Panc1 (cell line): ENCODE data around the gene TIRAP. TPM values are rescaled to one million over a fixed set of nuclear protein-coding genes. Genes with fewer than 3 reads are reported as not detected.

Experiments
- ATAC-seq: fragments of 200-7000 bp; cut with Tn5 transposase; 2 replicates; pipeline ENCODE4 v1.9.1; 2020; ENCODE audit warnings: mild to moderate bottlenecking, moderate library complexity
- BruUV-seq: library from RNA; stranded (reverse); fragments of 400-500 nt; replicated peaks from 2 replicates; lab custom pipeline; 2021; lab: Mats Ljungman, UMichigan
- CTCF ChIA-PET: fragments of 300-600 bp; sonication (Branson Sonifier 250); formaldehyde crosslinking; loops from one replicate; lab custom pipeline; 2022; ENCODE audit warnings: antibody characterized with exemption; lab: Charles Lee
- POLR2A ChIA-PET: fragments of 300-600 bp; sonication (Branson Sonifier 250); formaldehyde crosslinking; loops from one replicate; lab custom pipeline; 2022; ENCODE audit warnings: antibody characterized with exemption; lab: Charles Lee
- DNase-seq: peaks from one replicate; pipeline ENCODE4 v3.0.0-alpha.2; 2010; ENCODE audit warnings: low read depth, low spot score
- H3K27ac ChIP-seq: 2 replicates; pipeline ENCODE4 v1.5.1; 2011; ENCODE audit warnings: mild to moderate bottlenecking, low read length, inconsistent platforms
- H3K27me3 ChIP-seq: fragments of 200-500 bp; sonication (Bioruptor generic); 2 replicates; pipeline ENCODE4 v1.6.0; 2014; ENCODE audit warnings: low read length, inconsistent platforms; ENCODE audit not compliant: control insufficient read depth, insufficient read depth
- H3K36me3 ChIP-seq: fragments of 200-500 bp; sonication (Bioruptor generic); 2 replicates; pipeline ENCODE4 v1.5.1; 2014; ENCODE audit warnings: inconsistent platforms, mild to moderate bottlenecking, low read length, moderate library complexity; ENCODE audit not compliant: control insufficient read depth, insufficient read depth
- H3K4me1 ChIP-seq: 2 replicates; pipeline ENCODE4 v1.5.1; 2011; ENCODE audit warnings: inconsistent platforms, mild to moderate bottlenecking, low read length, moderate library complexity; ENCODE audit not compliant: control insufficient read depth, insufficient read depth
- H3K4me3 ChIP-seq, 2 experiments: 2 replicates each; pipeline ENCODE4 v1.5.1; 2011 to 2012; ENCODE audit warnings: low read depth in 2 of 2, low read length in 2 of 2, mild to moderate bottlenecking in 2 of 2, inconsistent platforms in 1 of 2, moderate library complexity in 1 of 2
- H3K9me3 ChIP-seq: fragments of 200-500 bp; sonication (Bioruptor generic); 2 replicates; pipeline ENCODE4 v1.5.1; 2014; ENCODE audit warnings: low read depth, mild to moderate bottlenecking, inconsistent platforms, low read length, moderate library complexity; ENCODE audit not compliant: control insufficient read depth, insufficient read depth
- CTCF ChIP-seq: fragments of 450-650 bp; IDR thresholded peaks from 2 replicates; pipeline ENCODE4 v1.5.1; 2017; ENCODE audit warnings: mild to moderate bottlenecking
- POLR2AphosphoS5 ChIP-seq: IDR thresholded peaks from 2 replicates; pipeline ENCODE4 v1.6.1; 2012; ENCODE audit warnings: mild to moderate bottlenecking, low read depth, low read length, moderate library complexity
- REST ChIP-seq, 2 experiments: IDR thresholded peaks; 2 replicates each; pipeline ENCODE4 v1.6.1; 2011 to 2012; ENCODE audit warnings: low read depth in 2 of 2, control low read depth in 1 of 2, low read length in 1 of 2, mild to moderate bottlenecking in 1 of 2, moderate library complexity in 1 of 2; ENCODE audit not compliant: insufficient read depth in 1 of 2
- SIN3A ChIP-seq: IDR thresholded peaks from 2 replicates; pipeline ENCODE4 v1.6.1; 2012; ENCODE audit warnings: low read depth, mild to moderate bottlenecking, low read length, moderate library complexity, borderline replicate concordance; ENCODE audit not compliant: insufficient read depth
- TCF7L2 ChIP-seq: IDR thresholded peaks from 2 replicates; pipeline ENCODE4 v1.6.1; 2011; ENCODE audit warnings: mild to moderate bottlenecking, low read depth, low read length, inconsistent platforms
- in situ Hi-C: cut with HindIII; loops from 2 replicates; pipeline ENCODE4 v1.10.0; 2016; ENCODE audit warnings: low sequenced_read_pairs, low pct_unique_long_range_greater_than_20kb
- intact Hi-C: fragments of 100-400 bp; cut with micrococcal nuclease; formaldehyde crosslinking; loops from one replicate; pipeline ENCODE4 v1.10.0; 2022; ENCODE audit not compliant: unreplicated experiment
- total RNA-seq: library from RNA; stranded (reverse); gene quantifications from one replicate; pipeline ENCODE4 v1.2.1, GENCODE V29; 2021; ENCODE audit not compliant: unreplicated experiment

Gene TIRAP
- total RNA-seq, 1 experiment from 2014 or later, result 19.3 TPM

- POLR2A ChIA-PET, result interaction anchor here (0.6 kb wide), 1 partner anchor 97 kb away, joined by 7 read pairs; no protein-coding TSS in a partner anchor
- in situ Hi-C loops, result no loop called here
Observed at GRCh38 chr11:126319374-126319740, 36.5 kb downstream of the TIRAP start.

GRCh38 chr11:126322996-126323395 is 40.1 kb downstream of the TIRAP start:
- no peak overlapping the region for H3K4me3 ChIP-seq
- H3K27me3 ChIP-seq, result no peaks in the 10 kb centered on the region
- ChIA-PET POLR2A (no interaction called here), CTCF (no interaction called here)
- in situ Hi-C loops, result no loop called here
- H3K36me3 ChIP-seq, result no peaks in the 10 kb centered on the region
- DNase-seq (no peak), ATAC-seq (no peak)
- H3K27ac ChIP-seq, result no peak overlapping the region
- intact Hi-C loops, result no loop called here
- TF ChIP-seq SIN3A (no peak), TCF7L2 (no peak), CTCF (no peak), POLR2AphosphoS5 (no peak), REST (IDR thresholded peaks at IDR 0.05; ENCODE audit: insufficient read depth in 1 of 2, low read depth in 2 of 2, low read length in 1 of 2) (no peak)
- H3K4me1 ChIP-seq, result no peaks in the 10 kb centered on the region
- H3K9me3 ChIP-seq, result no peaks in the 10 kb centered on the region
- no TSS peak for BruUV-seq

More at GRCh38 chr11:126319374-126319740, 36.5 kb downstream of the TIRAP start:
- Histone ChIP-seq H3K27me3 (no peaks in the 10 kb centered on the region), H3K36me3 (no peaks in the 10 kb centered on the region), H3K27ac (no peak overlapping the region), H3K4me3 (no peak overlapping the region), H3K4me1 (no peaks in the 10 kb centered on the region), H3K9me3 (no peaks in the 10 kb centered on the region)
- TF ChIP-seq SIN3A (no peak), REST (IDR thresholded peaks at IDR 0.05; ENCODE audit: insufficient read depth in 1 of 2, low read depth in 2 of 2, low read length in 1 of 2) (no peak), CTCF (no peak), POLR2AphosphoS5 (no peak)
- DNase-seq (no peak), ATAC-seq (no peak)
- CTCF ChIA-PET, result interaction anchor here (1.2 kb wide), 1 partner anchor 9 kb away, joined by 5 read pairs; no protein-coding TSS in a partner anchor
- intact Hi-C loops, result loop anchor here (10.0 kb wide), 1 partner anchor 105 kb away; no protein-coding TSS in a partner anchor
- no TSS peak for BruUV-seq
